Midbrain (tissue), 1 donor: ENCODE data around the gene AGPAT2.

ENCODE experiments used
- DNase-seq: peaks from one replicate; lab custom pipeline; 2025; lab: John Stamatoyannopoulos, UW

AGPAT2 gene

DNA sequence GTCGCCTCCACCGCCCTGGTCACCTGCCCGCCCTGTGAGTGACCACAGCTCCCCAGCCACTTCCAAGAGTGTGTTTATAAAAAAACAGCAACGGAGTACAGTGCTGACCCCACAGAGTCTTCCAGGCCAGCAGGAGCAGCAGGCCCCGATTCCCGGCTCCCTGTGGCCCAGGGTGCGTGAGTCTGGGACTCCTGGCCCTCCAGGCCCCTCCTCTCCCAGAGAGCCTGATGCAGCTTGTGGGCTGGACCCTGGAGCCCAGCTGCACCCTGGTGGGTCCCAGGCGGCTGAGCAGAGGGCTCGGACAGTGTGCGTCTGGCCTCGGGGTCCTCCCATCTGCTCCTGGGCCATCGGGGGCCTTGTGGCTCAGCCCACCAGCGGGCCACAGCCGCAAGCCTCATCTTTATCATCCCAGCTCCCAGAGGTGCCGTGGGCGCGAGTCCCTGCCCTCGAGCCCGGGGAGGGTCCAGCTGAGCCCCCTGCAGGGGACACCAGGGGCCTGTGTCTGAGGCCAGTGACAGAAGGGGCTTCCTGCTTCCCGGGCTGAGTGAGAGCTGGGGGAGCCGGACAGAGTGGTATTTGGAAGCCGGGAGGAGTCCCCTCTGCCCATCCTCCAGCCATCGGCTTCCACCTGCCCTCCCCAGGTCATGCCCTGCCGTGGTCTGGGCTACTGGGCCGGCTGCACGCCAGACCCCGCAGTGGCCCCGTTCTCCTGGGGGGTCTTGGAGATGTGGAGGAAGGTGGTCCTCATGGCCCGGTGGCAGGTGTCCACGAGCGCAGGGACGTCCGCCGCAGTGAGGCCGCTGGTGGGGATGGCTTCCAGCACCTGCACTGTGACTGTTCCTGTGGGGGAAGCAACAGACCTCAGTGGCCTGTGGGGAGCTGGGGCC, 13.9 kb downstream of the AGPAT2 start:
- no peak for DNase-seq

DNA sequence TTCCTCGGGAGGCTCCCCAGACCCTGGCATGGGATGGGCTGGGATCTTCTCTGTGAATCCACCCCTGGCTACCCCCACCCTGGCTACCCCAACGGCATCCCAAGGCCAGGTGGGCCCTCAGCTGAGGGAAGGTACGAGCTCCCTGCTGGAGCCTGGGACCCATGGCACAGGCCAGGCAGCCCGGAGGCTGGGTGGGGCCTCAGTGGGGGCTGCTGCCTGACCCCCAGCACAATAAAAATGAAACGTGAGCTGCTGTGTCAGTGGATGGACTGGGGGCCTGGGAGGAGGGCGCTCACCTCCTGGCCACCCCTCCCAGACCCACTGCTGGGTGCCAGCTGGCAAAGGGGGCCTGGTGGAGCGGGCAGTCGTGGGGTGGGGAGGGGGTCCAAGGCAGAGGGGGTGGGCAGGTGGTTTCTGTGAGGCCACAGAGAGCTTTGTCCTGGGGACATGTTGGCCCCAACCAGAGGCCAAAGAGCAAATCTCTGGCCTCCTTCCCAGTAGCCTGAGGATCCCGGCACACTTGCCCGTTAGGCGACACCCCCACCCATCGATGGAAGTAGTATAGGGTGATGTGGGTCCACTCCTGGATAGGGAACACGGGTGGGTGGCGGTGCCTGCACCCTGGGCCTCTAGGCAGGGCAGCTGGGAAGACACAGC, 14.7 kb downstream of the AGPAT2 start:
- DNase-seq, result no peak

DNA sequence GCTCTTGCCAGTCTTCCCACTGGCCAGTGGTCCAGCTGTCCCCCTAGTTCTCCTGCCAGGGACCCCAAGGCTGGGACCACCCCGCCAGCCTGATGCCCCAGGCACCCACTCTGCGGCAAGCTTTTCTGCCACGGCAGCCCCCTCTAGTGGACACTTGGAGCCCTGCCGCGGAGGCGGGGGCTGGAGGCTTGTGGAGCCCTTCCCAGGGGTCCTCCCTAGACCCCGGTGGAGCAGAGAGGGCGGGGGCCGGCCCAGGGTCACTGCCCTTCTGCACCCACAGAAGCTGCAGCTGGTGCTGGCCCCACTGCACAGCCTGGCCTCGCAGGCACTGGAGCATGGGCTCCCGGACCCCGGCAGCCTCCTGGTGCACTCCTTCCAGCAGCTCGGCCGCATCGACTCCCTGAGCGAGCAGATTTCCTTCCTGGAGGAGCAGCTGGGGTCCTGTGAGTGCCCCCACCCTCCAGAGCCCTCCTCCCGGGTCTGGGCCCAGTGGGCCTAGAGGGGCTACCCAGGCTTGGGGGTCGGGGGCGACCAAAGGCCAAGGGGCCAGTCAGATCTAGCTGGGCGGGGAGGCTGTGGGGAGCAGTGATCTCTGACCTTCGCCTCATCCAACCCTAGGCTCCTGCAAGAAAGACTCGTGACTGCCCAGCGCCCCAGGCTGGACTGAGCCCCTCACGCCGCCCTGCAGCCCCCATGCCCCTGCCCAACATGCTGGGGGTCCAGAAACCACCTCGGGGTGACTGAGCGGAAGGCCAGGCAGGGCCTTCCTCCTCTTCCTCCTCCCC, 15.4 kb downstream of the AGPAT2 start:
- DNase-seq, result no peak

DNA sequence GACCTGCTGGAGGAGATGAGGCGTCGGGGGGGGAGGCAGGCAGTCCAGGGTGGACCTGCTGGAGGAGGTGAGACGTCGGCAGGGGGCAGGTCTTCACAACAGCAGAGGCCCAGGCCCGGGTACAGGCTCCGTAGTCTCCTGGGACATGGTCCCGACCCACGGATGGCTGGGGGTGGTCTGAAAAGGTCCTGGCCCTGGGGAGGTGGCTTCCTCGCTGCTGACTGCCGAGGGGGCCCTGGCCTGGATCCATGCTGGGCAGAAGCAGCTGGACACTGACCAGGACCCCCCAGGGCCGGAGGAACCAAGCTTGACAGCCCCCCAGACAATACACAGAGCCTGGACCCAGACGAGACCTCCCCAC, 16.0 kb downstream of the AGPAT2 start:
- no peak for DNase-seq

DNA sequence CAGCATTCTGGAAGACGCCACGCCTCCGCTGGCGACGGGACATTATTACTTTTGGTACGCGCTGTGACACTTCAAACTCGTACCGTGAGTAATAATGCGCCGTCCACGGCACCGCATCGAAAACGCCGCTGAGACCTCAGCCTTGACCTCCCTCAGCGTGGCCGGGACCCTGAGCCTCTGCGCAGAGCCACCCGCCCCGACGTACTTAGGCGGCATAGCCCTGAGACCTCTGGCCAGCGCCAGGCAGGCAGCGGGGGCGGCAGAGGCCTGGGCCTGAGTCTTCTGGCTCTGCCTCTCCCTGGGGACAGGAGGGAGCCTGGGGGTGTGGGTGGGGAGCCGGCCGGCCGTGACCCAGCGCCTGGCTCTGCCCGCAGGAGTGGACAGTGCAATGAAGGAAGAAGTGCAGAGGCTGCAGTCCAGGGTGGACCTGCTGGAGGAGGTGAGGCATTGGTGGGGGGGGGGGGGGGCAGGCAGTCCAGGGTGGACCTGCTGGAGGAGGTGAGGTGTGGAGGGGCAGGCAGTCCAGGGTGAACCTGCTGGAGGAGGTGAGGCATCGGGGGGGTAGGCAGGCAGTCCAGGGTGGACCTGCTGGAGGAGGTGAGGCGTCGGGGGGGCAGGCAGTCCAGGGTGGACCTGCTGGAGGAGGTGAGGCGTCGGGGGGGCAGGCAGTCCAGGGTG, 16.5 kb downstream of the AGPAT2 start:
- DNase-seq, result no peak

DNA sequence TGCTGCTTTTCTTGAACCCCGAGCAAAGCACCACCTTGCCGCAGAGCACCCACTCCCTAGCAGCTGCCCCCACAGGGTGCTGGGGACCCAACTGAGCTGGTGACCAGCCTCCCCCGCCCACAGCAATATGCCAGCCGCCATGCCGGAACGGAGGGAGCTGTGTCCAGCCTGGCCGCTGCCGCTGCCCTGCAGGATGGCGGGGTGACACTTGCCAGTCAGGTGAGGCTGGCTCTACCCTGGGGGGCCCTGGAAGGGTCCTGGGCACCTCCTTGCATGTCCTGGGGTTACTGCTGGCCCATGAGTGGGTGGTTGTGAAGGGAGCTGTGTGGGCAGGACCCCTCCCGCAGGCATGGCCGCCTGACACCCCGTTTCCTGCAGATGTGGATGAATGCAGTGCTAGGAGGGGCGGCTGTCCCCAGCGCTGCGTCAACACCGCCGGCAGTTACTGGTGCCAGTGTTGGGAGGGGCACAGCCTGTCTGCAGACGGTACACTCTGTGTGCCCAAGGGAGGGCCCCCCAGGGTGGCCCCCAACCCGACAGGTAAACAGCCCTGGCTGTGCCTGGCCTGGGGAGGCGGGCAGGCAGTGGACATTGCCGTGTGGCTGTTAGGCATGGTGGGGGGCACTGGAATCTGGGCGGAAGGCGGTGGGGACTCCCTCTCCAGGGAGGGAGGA, 17.3 kb downstream of the AGPAT2 start:
- no peak for DNase-seq

DNA sequence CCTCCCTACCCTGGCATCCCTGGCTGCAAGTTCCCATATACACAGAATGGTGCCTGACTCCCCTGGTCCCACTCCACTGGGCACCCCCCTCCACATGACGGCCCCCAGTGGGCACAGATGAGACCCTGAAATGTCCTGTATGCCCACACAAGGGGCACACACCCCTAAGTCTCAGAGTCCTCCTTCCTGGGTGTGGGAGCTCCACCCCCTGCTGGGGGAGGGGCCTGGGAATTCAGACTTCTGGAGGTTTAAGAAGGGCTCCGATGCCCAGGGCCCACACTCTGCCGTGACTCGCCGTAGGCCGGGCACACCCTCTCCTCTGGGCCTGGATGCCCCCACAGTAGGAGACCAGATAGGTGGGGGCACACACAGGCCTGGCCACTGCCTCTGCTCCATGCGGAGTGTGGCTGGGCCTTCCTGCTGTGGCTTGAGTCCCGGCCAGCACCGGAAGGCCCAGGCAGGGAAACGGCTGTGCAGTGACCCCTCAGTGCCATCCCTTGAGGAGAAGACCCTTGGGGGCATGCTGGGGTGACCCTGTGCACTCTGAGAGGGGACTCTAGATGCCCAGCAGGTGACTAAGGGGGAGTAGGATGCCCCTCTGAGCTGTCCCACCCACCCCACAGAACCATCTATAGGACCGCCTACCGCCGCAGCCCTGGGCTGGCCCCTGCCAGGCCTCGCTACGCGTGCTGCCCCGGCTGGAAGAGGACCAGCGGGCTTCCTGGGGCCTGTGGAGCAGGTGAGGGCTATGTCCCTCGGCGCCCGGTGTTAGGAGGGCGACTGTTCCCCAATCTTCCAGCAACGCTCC, 18.1 kb downstream of the AGPAT2 start:
- no peak for DNase-seq

DNA sequence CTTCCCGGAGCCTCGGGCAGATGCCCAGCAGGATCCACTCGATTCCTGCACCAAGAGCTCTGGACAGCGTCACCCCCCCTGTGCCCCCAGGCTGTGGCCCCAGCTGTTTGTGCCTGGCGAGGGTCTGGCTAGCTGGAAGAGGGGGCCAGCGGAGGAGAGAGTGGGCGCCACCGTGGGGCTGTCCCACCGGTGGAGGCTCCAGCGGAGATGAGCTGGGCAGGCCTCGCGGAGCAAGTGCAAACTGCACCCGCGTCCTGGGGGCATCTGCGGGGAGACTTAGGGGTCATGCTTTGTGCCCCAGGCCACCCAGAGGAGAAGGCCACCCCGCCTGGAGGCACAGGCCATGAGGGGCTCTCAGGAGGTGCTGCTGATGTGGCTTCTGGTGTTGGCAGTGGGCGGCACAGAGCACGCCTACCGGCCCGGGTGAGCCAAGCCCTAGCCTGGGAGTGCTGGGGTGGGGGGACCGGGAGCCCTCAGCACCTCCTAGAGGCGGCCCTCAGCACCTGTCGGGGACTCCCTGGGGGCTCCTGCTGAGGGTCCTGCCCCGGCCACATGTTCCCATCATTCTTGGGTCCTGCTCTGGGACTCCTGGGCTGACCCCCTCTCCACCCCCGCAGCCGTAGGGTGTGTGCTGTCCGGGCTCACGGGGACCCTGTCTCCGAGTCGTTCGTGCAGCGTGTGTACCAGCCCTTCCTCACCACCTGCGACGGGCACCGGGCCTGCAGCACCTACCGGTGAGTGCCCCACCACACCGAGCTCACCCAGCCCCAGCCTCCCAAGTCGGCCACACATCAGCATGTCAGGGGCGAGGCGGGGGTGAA, 19.1 kb downstream of the AGPAT2 start:
- no peak for DNase-seq

DNA sequence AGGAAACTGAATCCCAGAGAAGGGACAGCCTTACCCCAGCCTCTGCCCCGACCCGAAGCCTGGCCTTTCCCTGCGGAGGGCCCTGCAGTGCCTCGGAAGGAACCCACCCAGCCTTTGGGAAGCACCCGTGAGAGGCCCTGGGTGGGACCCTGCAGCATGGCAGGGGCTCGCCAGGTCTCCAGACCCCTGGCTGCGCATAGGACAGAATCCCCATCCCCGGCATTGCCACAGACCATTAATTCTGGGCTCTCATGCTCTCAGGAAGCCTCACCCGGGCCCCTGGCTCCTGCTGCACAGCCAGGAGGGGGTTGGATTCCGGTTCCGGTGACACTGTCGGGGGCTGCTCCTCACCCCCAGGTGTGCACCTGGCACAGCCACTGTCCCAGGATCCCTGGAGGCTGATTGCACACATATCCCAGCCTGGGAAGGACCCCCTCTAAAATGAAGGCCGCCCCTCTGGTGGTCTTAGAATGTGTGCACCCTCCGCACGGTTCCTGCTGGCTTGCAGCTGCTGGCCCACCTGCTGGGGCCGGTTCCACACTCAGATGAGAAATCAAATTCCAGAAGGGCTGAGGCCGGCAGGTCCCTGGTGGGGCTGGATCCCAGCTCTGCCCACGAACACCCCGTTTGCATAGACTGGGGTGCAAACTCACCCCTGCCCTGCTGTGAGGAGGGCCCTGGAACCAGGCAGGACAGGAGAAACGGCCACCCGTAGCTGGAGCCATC, 19.9 kb downstream of the AGPAT2 start:
- DNase-seq, result no peak

DNA sequence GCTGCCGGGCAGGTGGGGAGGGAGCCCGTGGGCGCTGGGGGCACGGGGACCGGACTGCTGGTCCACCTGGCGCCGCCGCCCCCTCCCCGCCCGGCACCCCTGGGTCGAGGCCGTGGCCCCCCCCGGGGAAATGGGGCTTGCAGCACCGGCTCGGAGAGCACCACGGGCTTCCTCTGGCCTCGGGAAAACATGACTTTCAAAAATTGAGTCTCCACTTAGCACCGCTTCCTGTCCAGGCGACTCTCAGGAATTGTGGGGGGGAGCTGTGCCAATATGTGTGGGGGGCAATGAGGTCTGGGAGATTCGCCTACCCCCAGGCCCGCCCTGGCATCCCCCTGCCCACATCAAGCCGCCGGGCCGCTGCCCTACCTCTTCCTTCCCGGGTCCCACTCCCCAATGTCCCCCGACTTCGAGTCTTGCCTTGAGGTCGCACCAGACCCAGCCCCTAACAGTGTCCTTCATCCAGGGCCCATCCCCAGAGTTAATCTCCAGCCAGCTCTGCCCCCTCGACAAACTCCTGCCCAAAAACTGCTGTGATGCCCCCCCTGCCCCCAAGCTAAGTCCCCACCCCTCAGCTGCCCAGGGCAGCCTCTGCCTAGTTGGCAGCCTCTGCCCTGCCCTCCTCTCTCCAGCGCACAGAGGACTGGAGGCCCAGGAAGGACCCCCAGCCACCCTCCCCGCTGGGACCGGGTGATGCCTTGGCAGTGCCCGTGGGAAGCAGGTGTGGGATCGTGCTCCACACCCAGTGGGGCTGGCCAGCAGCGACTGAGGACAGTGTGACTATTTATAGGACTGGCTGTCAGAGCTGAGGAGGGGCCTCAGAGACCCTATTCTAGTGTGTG, 20.7 kb downstream of the AGPAT2 start:
- DNase-seq, result no peak

DNA sequence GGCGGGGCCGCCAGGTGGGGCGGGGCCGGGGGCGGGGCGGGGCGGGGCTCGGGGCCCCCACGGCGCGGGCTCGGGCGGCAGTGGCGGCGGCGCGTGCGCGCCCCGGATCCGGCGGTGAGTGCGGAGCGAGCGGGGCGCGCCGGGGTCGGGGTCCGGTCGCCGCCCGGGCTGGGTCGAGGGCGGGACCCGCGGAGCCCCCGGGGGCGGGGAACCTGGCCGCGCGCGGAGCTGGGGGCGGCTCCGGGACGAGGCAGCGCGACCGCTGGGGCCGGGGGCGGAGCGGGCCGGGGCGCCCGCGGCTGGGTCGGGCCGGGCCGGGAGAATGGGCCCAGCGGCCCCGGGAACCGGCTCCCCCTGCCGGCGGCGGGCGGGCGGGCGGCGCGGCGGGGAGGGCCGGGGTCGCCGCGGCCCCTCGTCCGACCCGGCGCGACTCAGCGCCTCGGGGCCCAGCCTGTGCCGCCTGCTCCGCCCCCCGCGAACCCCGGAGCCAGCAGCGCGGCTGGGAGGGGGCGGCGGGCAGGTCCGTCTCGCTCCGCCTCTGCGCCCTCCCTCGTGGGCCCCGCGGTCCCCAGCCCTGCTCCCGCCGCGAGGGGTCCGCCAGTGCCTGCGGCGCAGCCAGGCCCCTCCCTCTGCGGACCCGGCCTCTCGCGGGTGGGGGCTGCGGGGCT, 21.4 kb downstream of the AGPAT2 start:
- no peak for DNase-seq

DNA sequence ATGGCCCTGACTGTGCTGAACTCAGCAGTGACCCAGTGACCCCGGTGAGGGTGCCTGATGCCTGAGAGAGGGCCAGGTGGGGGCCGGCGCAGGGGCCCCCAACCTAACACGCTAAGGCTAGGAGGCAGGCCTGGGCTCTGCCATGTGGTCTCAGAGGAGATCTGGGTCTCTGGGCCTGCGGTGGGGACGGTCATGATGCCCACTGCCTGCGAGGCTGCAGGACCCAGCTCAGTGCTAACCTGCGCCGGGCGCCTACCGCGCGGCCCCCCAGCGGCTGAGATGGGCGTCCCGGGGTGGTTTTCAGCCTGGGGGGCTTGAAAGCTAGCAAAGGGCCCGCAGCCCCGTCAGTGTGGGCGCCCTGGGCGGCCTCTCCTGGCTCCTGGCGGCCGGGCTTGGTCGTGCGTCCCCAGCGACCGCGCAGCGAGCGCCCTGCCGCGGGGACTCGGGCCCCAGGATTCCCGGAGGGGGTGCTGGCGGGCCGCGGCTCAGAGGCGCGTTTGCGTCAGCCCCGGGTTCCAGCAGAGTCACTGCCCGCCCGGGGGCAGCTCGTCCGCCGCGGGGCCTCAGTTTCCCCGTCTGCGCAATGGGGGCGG, 22.1 kb downstream of the AGPAT2 start:
- DNase-seq, result no peak

DNA sequence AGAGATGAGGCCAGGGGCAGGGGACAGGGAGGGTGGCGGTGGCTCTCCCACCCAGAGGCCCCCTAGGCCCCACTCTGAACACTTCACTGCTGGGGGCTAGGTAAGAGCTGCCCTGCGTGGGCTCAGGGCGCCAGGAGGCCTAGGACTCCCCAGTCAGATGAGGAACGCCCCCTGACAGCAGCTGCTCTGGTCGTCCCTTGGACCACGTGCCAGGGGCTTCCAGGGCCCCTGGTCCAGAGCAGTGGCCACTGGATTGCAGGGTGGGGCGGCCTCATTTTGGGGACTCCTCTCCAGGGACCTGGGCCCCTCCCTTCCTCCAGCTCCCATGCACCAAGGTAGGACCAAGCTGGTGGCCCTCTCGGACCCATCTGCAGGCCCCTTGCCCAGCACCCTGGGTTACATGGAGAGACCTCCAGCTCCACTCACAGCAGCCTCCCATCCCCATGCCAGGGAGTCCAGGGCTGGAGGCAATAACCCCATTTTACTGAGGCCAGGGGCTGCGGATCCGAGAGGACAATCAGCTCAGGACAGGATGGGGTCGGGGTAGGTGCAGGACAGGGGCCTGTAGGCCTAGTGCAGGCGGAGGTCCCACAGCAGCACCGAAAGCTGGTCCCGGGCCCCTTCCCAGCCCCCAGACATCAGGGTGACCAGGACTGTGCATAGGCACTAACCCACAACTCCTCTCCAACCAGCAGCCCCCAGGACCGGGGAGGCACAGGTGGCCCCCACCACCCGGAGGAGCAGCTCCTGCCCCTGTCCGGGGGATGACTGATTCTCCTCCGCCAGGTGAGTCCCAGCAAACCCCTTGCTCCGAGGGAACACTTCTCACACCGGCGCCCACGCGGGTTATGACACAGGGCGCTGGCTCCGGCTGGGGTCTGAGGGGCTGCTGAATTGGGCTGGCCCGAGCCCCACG, 23.0 kb downstream of the AGPAT2 start:
- no peak for DNase-seq

DNA sequence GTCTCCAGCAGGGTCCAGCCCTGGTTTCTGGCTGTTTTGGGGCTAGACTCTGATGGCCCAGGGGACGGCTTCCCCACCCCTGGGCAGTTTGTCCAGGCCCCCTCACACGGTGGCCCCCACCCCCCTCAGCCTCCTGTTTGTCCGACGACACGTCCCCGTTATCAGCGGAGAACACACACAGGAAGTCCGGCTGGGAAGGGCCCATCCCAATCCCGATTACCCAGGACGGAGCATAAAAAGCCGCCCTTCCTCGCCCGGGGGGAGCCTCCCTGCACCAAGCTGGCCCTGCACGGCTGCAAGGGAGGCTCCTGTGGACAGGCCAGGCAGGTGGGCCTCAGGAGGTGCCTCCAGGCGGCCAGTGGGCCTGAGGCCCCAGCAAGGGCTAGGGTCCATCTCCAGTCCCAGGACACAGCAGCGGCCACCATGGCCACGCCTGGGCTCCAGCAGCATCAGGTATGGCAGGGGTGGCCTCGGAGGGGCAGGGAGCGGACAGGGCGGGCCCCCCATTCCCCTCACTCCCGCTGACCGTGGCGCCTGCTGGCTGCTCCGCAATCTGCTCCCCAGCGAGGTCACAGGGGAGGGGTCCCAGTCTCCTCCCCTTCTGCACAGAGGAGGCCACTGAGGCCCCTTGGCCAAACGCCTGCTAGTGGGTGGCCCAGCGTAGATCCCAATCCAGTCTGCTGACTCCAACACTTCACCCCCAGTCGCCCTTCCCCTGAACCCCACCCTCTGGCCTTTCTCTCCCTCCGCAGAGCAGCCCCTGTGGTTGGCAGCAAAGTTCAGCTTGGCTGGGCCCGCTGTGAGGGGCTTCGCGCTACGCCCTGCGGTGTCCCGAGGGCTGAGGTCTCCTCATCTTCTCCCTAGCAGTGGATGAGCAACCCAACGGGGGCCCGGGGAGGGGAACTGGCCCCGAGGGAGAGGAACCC, 24.3 kb downstream of the AGPAT2 start, which contains the start of gene EGFL7:
Gene EGFL7, plus strand, starts transcription at position 261 of the 926 bp plus-strand sequence. CDS start 5,367 bp downstream, outside the sequence.
- no peak for DNase-seq

DNA sequence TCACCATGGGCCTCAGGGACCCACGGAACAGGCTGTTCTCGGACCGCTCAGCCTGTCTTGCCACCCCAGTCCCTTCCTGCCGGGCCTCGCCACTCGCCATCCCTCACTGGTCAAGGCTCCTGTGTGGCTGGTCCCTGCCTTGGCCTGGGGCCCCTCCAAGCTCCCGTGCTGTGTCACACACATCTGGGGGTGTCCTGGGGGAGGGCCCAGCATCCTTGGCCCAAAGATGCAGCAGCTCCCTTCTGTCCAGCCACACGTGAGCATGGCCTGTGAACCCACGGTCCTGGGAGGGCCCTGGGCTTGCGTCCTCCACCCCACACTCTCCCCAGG, 25.0 kb downstream of the AGPAT2 start:
- no peak for DNase-seq
